Measurements from ENCODE around the gene POLK. TPM values are rescaled to one million over a fixed set of nuclear protein-coding genes. Genes with fewer than 3 reads are reported as not detected.

POLK gene
- polyA plus RNA-seq, 12 donors, result 21.0 to 36.0 (median 26.9) TPM; not detected in 1

DNA sequence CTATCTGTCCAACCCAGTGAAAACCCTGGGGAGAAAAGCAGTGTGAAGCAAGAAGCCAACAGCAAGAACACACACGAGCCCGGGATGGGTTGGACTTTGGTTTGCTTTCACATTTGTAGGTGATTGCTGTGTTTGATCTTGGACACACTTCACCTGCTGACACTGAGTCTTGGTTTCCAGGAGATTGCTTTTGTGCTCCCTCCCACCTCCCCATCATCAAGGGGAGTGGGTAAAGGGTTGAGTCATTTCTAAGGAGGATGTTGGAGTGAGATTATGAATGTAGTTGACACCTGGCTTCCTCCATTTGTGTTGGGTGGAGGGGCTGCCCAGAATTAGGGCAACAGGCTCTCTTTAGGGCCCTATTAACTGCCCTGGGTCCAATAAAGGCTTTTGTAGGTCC is 137.0 kb downstream of the POLK start:
- DNase-seq, result no peak

Other genes starting within 250 kb of the POLK start
- gene HMGCR, start 174.7 kb upstream of the POLK start, polyA plus RNA-seq (ENCODE audit: insufficient read length in 12 of 12), result 10 to 100 TPM in 11 of 12 donors, not detected in 1; 22.1 to 77.8 (median 33.5) TPM
- 100 to 1,000 TPM in 1 of 12 donors, 10 to 100 TPM in 11; 32.2 to 130 (median 37.9) TPM for gene CERT1, start 262 bp upstream of the POLK start, polyA plus RNA-seq (ENCODE audit: insufficient read length in 12 of 12)
- 1 to 10 TPM in 5 of 12 donors, under 1 TPM in 5, not detected in 2; 0.30 to 2.5 (median 1.1) TPM for gene ANKDD1B, start 99.6 kb downstream of the POLK start, polyA plus RNA-seq (ENCODE audit: insufficient read length in 12 of 12)
- gene POC5, start 205.5 kb downstream of the POLK start, polyA plus RNA-seq (ENCODE audit: insufficient read length in 12 of 12), result 10 to 100 TPM in 4 of 12 donors, 1 to 10 TPM in 7, not detected in 1; 5.5 to 28.5 (median 9.5) TPM

Measured in muscle of arm (tissue), 12 donors.